ENCODE data around the gene RAB6B. TPM values are rescaled to one million over a fixed set of nuclear protein-coding genes. Genes with fewer than 3 reads are reported as not detected.

RAB6B gene
- total RNA-seq, 1 experiment from 2014 or later: 18.0 TPM

GRCh38 chr3:133887074-133887802 is 8.4 kb downstream of the RAB6B start:
- CTCF ChIA-PET: interaction anchor here (0.7 to 1.1 kb wide), 2 partner anchors 9 to 23 kb away, joined by 3 read pairs; no protein-coding TSS in a partner anchor
- peaks cover 18% of the 10 kb centered on the region for H3K4me1 Mint-ChIP-seq
- no peak for DNase-seq (ENCODE audit: low spot score)
- H3K27me3 Mint-ChIP-seq (ENCODE audit: low read depth): no peaks in the 10 kb centered on the region; the same call in 1 of the 2 replicates
- H3K36me3 Mint-ChIP-seq: peaks cover 3% of the 10 kb centered on the region; the same call in 1 of the 2 replicates
- no peak overlapping the region for H3K27ac Mint-ChIP-seq
- peaks cover 1% of the 10 kb centered on the region for H3K9me3 Mint-ChIP-seq
- H3K4me3 Mint-ChIP-seq: no peak overlapping the region
- TF ChIP-seq PRDM15 (CRISPR knock-in tag; IDR thresholded peaks at IDR 0.05) (no peak), ZBTB21 (CRISPR knock-in tag; IDR thresholded peaks at IDR 0.05; ENCODE audit: borderline replicate concordance) (no peak), CREM (CRISPR knock-in tag; IDR thresholded peaks at IDR 0.05) (no peak), CDX4 (CRISPR knock-in tag; IDR thresholded peaks at IDR 0.05; ENCODE audit: borderline replicate concordance) (no peak), ELF4 (CRISPR knock-in tag; IDR thresholded peaks at IDR 0.05; ENCODE audit: low read depth) (no peak), RORB (CRISPR knock-in tag; IDR thresholded peaks at IDR 0.05) (no peak), CREB1 (CRISPR knock-in tag; IDR thresholded peaks at IDR 0.05) (no peak), E2F5 (CRISPR knock-in tag; IDR thresholded peaks at IDR 0.05) (no peak), ETV6 (CRISPR knock-in tag; IDR thresholded peaks at IDR 0.05) (no peak), SMAD3 (CRISPR knock-in tag; IDR thresholded peaks at IDR 0.05; ENCODE audit: borderline replicate concordance) (no peak), RELA (CRISPR knock-in tag; IDR thresholded peaks at IDR 0.05; ENCODE audit: borderline replicate concordance) (no peak)
- peak; percentile 30 for ATAC-seq
- POLR2A ChIA-PET: no interaction called here

- H3K9me3 Mint-ChIP-seq: peaks cover 8% of the 10 kb centered on the region
- peaks cover 18% of the 10 kb centered on the region for H3K4me1 Mint-ChIP-seq
- H3K27ac Mint-ChIP-seq: no peak overlapping the region
- no peak overlapping the region for H3K4me3 Mint-ChIP-seq
- POLR2A ChIA-PET: no interaction called here
- H3K27me3 Mint-ChIP-seq (ENCODE audit: low read depth): no peaks in the 10 kb centered on the region; the same call in 1 of the 2 replicates
- DNase-seq (ENCODE audit: low spot score) (no peak), ATAC-seq (no peak)
- no peak for TF ChIP-seq FOXJ3 (CRISPR knock-in tag; IDR thresholded peaks at IDR 0.05; ENCODE audit: borderline replicate concordance)
- no peak for TF ChIP-seq NR1H2 (CRISPR knock-in tag; IDR thresholded peaks at IDR 0.05)
- no peak for TF ChIP-seq RELA (CRISPR knock-in tag; IDR thresholded peaks at IDR 0.05; ENCODE audit: borderline replicate concordance)
- peaks cover 9% of the 10 kb centered on the region for H3K36me3 Mint-ChIP-seq
- CTCF ChIA-PET: interaction anchor here (1.3 kb wide), 1 partner anchor 53 kb away, joined by 3 read pairs; no protein-coding TSS in a partner anchor
Observed at GRCh38 chr3:133886031-133886722, 9.5 kb downstream of the RAB6B start.

- ATAC-seq (no peak), DNase-seq (ENCODE audit: low spot score) (no peak)
- H3K4me3 Mint-ChIP-seq: no peak overlapping the region
- CTCF ChIA-PET: interaction anchor here (1.3 kb wide), 1 partner anchor 52 kb away, joined by 3 read pairs; no protein-coding TSS in a partner anchor
- H3K9me3 Mint-ChIP-seq: peaks cover 8% of the 10 kb centered on the region
- no peaks in the 10 kb centered on the region; the same call in 1 of the 2 replicates for H3K27me3 Mint-ChIP-seq (ENCODE audit: low read depth)
- H3K4me1 Mint-ChIP-seq: peaks cover 15% of the 10 kb centered on the region
- peaks cover 9% of the 10 kb centered on the region for H3K36me3 Mint-ChIP-seq
- no peak overlapping the region for H3K27ac Mint-ChIP-seq
- POLR2A ChIA-PET: no interaction called here
- TF ChIP-seq KAT7 (CRISPR knock-in tag; IDR thresholded peaks at IDR 0.05; ENCODE audit: borderline replicate concordance): no peak
- no peak for TF ChIP-seq ATF1 (CRISPR knock-in tag; IDR thresholded peaks at IDR 0.05)
- no peak for TF ChIP-seq EMX1 (CRISPR knock-in tag; IDR thresholded peaks at IDR 0.05)
- no peak for TF ChIP-seq ELF4 (CRISPR knock-in tag; IDR thresholded peaks at IDR 0.05; ENCODE audit: low read depth)
Observed at GRCh38 chr3:133884887-133885711, 10.6 kb downstream of the RAB6B start.
